Measurements from ENCODE around the gene IL36A.

DNA sequence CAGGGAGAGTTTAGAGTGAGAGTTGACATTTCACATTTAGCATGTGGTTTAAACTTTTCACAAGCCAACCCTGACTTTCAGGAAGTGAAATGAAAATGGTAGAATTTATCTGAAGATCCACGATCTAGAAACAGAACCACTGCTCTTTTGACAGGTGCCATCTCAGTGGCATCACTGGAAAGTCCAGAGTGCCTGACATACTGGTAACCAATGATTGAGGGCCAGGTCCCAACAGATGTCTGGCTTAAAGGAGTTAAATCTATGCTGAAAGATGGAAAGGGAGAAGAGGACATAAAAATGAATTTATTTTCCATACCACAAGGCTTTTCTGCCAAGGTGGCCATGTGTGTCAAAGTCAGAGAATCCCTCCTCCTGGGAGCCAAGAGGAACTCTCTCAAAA, 24.7 kb upstream of the IL36A start:
- TF ChIP-seq GATA3 (IDR thresholded peaks at IDR 0.05; ENCODE audit: low read depth, low read length) (no peak), GATA2 (IDR thresholded peaks at IDR 0.05; ENCODE audit: low read depth, low read length) (no peak)
